HG03565 (cell line): ENCODE results near the gene CLRN2.
"Not testable (repeated sequence)": the region's sequence is repeated elsewhere in the genome, so short reads cannot be mapped to it uniquely, and the experiment has no call there.

Experiments used
- ATAC-seq: cut with Tn5 transposase; IDR thresholded peaks from one replicate; pipeline ENCODE4 v1.9.1; 2021; ENCODE audit warnings: mild to moderate bottlenecking, moderate library complexity; ENCODE audit not compliant: unreplicated experiment

Gene CLRN2

DNA sequence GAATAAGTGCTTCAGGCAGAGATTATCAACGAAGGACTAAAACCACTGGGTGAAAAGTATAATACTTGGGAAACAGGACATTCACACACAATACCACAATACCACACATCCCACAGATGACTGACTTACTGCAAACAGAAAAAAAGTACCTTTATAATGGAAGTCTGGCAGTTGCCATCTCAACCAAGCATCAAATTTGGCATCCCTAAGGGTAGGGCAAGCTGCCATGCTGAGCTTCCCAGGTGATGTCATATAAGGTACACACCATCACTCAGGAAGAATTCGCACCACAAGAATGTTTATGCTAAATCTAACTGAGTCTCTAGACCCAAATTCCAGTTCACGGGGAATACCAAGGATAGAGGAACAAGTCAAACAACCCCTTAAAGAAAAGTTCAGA, 12.2 kb upstream of the CLRN2 start:
- ATAC-seq = no peak

DNA sequence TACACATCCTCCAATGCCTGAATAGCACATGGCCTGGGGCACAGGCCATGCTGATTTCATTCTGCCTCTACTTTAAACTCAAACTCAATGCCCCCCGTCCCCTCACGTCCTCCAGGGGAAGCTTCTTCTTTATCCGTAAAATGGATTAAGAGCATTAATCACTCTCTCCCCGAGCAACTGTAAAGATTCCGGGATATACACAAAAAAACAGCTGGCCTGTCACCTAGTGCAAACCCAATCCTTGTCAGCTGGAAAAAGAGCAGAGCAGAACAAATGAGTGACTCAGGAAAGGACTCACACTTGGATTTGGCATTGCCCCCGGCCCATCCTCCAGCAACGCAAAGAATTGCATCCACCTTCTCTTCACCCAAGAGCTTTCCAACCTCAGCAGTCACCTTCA, 10.9 kb upstream of the CLRN2 start:
- ATAC-seq = no peak

DNA sequence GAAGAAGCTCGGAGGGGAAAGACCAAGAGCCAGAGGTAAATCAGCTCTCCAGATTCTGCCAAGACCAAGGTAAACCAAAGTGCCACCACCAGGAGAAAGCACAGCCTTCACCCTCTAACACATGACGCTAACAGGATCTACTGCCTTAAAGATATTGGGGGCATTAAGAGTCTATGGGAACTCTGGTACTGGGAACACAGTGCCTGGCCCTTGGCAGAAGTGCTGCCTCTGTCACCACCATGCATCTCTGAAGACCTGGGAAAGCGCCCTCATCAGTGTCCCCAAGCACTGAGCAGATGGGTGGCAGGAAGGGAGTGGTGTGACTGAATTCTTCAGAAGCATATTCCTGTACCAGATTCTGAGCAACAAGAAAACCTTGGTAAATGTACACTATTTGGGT, 4.4 kb upstream of the CLRN2 start:
- no peak for ATAC-seq

GRCh38 chr4:17511051-17511450, 3.9 kb upstream of the CLRN2 start:
- ATAC-seq = no peak

- peak; percentile 34 for ATAC-seq
Measured at GRCh38 chr4:17511509-17511949, 3.4 kb upstream of the CLRN2 start.

GRCh38 chr4:17511950-17512795, 2.8 kb upstream of the CLRN2 start, which contains the start of gene QDPR:
TSS of gene QDPR (minus strand) at chr4:17512090. CDS start at chr4:17512054, 36 bp downstream.
- ATAC-seq = peak; percentile 95

GRCh38 chr4:17512973-17513665, 1.8 kb upstream of the CLRN2 start:
- no peak for ATAC-seq

DNA sequence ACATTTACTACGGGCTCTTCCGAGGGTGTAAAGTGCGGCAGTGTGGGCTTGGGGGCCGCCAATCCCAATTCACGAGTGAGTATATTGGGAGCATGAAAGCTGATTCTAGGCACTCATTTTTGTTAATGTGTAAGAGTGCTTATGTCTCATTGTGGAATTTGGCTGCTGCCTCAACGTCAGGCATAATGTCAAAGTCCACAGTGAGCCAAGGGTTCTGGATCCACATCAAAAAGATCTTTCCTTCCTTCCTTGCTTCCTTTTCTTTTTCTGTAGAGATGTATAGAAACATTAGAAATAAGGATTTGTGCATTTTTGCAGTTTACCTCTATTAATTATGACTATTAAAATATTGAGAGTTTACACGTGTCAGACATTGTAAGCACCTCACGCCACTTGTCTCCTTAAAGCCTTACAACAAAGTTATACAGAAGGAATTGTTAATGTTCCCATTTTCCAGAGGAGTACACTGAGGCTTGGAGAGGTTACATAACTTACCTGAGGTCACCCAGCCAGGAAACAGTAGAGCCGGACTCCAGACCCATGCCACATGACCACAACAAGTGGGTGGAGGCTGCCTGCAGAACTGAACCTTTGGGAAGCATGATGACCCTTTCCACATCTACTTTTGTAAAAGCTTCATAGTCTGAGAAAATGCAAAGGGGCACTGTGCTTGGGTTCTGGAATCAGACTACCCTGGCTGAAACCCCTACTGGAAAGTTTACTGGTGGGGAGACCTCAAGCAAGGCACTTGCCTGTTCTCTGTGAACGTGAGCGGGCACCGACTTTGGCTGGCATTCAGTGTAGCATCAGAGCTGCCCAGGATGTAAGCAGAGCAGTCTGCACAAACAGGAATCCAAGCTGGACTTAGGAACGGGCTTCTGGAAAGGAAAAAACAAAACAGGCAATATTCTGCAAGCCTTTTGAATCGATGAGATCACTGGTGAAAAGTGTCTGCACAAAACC, 761 bp downstream of the CLRN2 start:
- no peak for ATAC-seq

- ATAC-seq = no peak
Measured at GRCh38 chr4:17516980-17517379, 2.0 kb downstream of the CLRN2 start.

- no peak for ATAC-seq
Measured at GRCh38 chr4:17517664-17518063, 2.7 kb downstream of the CLRN2 start.

DNA sequence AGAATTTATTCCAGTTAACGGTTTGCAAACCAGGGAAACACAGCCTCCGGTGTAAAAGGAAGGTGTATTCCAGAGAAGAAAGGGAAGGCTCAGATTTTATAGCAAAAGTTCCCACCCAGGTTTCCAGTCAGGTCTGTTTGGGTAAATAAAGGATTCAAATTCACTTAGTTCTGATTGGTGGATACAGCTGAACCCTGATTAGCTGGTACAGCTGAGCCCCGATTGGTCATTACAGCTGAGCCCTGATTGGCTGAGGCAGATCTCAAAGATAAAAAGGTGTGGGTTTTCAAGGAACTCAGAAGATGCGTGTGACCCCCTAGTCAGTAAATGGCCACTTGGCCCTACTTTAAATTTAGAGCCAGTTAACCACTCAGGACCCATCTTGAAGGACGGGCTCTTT, 6.6 kb downstream of the CLRN2 start:
- no peak for ATAC-seq

GRCh38 chr4:17523662-17524061, 8.7 kb downstream of the CLRN2 start:
- no peak for ATAC-seq

DNA sequence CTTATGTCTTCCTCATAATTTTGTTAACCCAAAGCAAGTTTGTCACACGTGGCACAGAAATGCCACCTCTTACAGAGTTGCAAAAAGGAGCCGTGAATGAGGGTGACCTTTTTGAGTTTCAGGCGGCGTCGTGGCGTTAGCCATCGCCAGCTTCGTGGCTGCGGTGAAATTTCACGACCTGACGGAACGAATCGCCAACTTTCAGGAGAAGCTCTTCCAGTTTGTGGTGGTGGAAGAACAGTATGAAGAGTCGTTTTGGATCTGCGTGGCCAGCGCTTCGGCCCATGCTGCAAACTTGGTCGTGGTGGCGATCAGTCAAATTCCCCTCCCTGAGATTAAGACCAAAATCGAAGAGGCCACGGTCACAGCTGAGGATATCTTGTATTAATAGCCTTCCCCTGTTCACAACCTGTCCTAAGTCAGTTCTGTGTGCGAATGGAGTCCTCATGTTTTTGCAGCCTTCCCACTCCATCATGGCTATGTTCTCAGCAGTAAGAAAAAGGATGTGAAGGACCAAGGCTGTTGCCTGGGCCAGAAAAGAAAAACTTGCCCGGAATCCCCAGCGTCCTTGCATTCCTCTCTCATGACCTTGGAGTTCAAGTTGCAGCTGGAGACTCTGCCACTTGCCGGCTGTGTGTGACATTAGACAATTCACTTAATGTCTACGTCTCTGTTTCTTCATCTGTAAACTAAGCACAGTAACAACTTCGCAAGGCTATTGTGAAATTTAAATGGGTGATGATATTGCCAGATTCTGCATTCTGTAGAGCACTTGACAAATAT, 11.9 kb downstream of the CLRN2 start:
- no peak for ATAC-seq

- no peak for ATAC-seq
Measured at GRCh38 chr4:17528551-17529165, 13.7 kb downstream of the CLRN2 start.

DNA sequence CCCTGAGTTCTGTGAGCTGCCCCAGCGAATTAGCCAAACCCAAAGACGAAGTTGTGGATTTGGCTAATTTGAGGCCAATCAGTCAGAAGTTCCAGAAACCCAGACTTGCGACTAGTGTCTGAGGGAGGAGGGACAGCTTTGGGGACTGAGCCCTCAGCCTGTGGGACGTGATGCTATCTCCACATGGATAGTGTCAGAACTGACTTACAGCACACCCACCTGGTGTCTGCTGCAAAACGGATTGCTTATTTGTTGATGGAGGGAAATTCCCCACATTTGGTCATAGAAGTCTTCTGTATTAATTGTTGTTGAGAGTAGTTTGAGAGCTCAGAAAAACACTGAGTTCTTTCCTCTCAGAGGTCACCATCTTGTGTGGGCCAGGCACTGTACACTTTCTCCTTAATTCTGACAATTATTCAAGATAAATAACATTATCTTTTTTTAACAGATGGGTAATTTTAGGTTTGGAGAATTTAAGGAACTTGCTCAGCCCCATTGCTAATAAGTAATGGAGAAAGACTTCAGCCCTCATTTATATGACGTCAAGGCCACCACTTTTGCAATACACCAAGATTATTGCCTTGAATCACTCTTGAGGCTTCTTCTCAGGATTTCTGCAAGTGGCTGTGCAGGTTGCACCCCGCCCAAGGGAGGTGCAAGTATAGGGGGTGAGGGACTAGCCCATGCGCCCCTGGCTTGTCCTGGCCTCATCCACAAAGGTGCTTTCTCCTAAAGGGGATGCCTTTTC, 16.7 kb downstream of the CLRN2 start:
- ATAC-seq = no peak

GRCh38 chr4:17534705-17535104, 19.7 kb downstream of the CLRN2 start:
- ATAC-seq = no peak

- ATAC-seq = no peak
Measured at GRCh38 chr4:17535242-17535641, 20.3 kb downstream of the CLRN2 start.

DNA sequence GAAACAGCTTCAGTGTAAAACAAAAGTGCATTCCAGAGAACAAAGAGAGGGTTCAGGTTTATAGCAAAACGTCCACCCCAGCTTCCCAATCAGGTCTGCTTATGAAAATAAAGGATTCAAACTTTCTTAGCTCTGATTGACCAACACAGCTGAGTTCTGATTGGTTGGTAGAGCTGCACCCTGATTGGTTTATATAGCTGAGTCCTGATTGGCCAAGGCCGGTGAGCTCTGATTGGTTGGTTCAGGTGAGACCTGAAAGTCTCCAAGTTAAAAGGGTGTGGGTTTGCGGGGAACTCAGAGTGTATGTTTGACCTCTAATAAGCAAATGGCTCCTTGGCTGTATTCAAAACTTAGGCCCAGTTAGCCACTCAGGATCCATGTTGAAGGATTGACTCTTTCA, 20.9 kb downstream of the CLRN2 start:
- ATAC-seq = no peak

- not testable (repeated sequence) for ATAC-seq
Measured at GRCh38 chr4:17537060-17537459, 22.1 kb downstream of the CLRN2 start.
